Activated CD4-positive, CD25-positive, alpha-beta regulatory T cell (primary cell): Measurements from ENCODE around the gene APLN.

Experiments
- DNase-seq, 4 experiments: peaks; one replicate each; lab custom pipeline; 2025; lab: John Stamatoyannopoulos, UW

Gene APLN

GRCh38 chrX:129659861-129660260, 5.1 kb upstream of the APLN start:
- DNase-seq = no peak

DNA sequence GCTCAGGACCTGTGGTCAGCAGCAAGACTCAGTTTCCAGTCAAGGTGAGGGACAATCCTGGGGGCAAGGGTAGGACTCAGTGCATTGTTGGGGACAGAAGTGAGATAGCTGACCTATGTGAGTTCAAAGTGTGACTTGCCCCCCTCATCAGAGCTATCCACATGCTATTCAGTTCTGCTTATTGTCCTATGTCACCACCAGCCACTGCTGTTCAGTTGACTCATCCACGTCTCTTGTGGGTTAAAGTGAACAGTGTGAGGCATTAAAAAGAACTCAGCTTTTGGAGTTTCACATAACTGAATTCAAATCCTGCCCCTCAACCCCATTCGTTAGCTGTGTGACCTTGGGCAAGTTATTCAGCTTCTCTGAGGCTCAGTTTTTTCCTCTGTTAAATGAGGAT, 4.4 kb upstream of the APLN start:
- no peak for DNase-seq

DNA sequence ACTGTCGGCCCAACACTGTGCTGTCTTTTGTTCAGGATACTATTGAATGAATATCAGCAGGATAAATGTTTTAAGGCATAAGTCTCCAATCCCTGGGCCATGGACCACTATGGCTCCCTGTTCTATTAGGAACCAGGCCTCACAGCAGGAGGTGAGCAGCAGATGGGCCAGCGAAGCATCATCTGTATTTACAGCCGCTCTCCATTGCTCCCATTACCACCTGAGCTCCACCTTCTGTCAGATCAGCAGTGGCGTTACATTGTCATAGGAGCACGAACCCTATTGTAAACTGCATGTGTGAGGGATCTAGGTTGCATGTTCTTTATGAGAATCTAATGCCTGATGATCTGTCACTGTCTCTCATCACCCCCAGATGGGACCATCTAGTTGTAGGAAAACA, 3.7 kb upstream of the APLN start:
- DNase-seq = no peak

- no peak for DNase-seq
Measured at GRCh38 chrX:129655547-129656249, 942 bp upstream of the APLN start.

- peak in 2 of 4 experiments; percentile 1 for DNase-seq
Measured at GRCh38 chrX:129653971-129654651, 645 bp downstream of the APLN start.

- DNase-seq = no peak
Measured at GRCh38 chrX:129653181-129653970, 1.4 kb downstream of the APLN start.

DNA sequence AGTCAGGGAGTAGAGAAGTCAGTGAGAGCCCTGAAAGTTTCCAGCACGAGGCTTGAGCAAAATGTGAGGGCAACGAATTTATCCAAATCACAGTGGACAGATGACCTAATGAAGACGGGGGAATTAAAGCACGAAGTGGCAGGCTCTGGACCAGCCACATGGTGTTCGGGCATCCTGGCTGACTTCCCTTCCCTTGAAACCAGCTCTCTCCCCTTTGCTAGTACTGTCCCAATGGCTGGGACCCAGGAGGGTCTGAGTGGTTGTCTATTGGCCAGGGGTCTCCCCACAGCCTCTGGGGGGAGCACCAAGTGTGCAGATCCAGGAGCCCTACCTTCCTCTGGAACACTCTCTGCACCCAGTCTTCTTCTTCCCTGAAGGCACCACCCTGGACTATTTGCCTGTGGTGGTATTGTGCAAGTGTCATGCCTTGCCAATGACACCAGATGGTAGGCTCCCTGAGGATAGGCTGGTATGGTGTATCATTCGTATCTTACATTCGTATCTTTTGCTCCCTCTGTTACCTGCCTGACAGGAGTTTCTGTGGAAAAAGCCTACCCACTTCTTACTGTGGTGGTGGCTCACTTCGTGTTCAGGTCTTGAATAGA, 2.1 kb downstream of the APLN start:
- DNase-seq = no peak

DNA sequence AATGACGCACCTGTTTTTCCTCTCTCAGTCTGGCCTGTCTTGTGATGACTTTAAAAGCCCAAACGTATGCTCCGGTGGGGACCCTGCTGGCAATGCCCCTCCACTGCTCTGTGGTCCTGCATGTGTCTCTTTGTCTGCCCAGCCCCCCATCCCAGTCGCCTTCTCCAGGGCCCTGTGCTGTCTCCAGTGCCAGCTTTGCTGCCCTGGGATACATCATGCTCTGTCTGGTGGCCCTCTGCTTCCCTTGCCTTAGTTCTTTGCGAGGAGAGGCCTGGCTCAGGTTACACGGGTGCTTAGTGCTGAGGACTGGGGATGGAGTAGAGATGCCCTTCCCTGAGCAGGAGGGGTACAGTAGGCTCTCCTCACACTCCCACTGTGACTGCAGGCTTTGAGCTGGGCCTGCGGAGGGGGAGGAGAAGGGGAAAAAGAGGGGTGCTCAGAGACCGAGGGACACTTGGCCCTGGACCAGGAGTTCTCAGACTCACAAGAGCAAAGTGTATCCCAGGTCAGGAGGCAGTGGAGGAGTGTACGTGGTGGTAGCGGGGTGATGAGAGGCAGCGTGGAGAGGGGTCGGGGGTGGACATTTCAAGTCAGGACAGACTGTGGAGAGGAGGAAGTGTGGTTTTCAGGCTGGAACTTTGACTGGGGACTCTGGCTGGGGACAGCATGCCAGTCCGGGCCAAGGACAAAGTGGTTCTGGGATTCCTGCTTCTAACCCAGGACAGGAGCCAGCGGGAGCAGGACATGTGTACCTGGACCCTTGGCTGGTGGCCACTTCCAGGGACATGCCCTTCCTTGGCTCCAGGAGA, 2.8 kb downstream of the APLN start:
- DNase-seq = no peak

GRCh38 chrX:129650821-129651510, 3.8 kb downstream of the APLN start:
- DNase-seq = no peak

DNA sequence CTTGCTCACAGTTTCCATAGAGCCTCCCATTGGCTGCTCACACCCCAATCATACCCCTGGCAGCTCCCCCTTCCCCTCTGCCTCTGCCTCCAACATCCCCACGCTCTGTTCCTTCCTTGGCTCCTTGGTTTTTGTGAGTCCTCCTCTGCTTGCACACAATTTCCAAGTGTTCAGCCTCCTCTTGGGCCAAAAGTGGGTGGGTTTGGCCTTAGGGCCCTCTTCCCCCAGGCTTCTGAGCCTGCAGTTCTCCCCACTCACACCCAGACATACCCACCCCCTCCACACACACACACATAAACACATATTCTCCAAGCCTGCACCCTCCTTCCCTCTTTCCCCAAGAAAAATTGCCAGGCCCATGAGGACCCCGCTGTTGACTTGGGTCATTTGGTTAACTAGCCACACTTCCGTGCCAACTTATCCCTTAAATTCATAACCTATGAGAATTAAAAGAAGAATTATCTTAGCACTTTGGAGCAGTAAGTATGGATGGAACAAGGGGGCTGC, 4.5 kb downstream of the APLN start:
- DNase-seq = no peak

DNA sequence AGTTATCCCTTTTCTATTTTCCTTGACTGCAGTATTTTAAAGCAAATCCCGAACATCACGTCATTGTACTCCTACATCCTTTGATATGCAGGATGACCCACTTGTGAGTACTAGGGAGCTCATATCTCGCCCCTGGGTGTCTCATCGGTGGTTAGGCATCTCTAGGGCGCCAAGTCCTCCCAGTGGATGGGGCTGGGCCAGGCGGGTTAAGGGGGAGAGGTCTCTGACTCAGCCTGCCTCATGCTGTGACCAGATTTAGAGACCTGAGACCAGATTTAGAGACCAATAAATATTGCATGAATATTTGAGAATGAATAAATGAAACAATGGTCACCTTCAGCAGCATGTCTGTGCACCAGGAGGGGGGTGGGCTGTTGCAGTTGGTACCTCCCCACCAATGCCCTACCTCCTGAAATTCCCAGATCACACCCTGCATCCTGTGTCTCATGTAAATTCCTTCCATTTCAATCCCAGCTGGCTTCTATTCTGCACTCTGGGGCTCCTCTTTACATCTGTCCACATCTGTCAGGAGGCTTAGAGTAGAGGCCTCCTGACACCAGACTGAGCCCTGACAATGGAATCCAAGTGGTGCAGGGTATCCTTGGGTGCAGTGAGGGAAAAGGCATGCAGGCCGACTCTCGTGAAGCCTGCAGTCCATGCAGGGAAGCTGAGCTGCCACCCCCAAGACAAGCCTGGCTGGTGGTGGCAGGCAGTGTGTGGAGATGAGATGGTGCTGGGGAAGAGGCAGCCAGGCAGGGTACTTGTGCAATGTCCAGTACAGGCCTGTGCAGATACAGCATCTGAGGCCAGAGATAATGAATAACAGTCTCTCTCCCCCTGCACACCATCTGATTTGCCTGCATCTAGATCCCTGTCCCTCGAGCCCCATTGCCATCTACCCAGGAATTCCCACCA, 5.2 kb downstream of the APLN start:
- no peak for DNase-seq

DNA sequence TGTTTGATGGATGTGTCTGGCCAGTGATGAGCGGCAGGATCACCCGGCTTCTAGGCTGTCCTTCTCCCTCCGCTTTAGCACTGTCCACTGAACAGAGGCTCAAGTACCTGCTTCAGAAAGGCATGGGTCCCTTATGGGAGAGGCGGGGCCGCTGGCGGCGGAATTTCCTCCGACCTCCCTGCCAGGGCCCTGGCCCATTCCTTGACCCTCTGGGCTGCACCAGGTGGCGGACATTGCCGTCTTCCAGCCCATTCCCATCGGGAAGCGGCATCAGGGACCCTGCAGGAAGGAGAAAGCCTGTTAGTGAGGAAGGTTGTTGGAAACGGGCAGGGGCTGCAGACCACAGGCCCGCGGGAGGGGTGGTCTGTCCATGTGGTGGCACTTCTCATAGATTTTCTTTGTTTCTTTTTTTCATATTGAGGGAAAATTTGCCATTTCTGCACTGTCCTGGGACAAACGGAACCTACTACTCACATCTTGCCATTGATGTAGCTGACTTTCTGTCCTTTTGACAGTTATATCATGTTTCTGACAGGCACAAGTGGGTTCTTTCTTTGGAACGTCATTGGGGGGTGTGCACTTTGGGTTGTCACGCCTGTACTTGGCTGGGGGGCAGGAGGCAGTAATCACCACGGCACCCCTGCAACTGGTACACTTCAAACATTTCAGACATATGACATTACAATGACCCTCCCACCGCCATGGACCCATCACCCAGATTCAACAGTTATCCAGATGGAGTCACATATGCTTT, 6.1 kb downstream of the APLN start:
- no peak for DNase-seq

GRCh38 chrX:129647418-129648410, 7.0 kb downstream of the APLN start:
- DNase-seq = no peak

DNA sequence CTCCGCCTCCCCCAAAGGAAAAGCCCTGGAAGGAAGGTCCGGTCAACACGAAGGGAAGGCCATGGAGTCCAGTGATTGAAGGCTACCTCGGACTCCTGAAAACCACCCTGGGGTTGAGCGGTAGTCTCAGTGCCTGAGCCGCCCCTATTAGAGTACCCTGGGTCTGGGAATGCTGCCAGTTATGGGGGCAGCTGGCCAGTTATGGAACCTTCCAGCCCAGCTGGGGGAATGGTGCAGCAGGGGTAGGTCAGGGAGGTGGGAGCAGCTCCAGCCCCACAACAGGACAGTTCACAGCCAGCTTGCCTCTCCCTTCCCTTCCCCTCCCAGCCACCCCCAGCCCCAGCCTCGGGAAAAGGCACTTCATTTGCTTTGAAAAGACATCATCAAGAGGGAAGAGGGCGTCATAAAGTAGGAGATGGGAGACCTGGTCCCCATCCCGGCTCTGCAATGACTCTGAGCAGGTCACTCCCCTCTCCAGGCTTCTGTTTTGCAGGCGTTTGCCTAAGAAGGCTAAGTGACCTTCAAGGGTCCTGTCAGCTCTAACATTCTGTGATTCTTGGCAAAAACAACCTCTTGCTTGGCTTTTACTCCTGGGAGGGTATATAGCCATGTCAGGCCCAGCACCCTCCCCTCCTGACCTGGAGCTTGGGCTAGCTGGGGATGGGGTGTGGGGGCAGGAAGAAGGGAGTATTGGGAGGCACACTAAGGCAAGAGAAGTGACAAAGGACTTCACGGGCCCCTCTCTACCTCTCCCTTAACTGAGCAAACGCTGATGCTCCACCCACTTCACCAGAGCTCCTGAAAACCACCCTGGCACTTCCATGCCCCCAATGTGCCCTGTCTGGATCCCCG, 8.0 kb downstream of the APLN start:
- no peak for DNase-seq

- no peak for DNase-seq
Measured at GRCh38 chrX:129642641-129643040, 12.1 kb downstream of the APLN start.

DNA sequence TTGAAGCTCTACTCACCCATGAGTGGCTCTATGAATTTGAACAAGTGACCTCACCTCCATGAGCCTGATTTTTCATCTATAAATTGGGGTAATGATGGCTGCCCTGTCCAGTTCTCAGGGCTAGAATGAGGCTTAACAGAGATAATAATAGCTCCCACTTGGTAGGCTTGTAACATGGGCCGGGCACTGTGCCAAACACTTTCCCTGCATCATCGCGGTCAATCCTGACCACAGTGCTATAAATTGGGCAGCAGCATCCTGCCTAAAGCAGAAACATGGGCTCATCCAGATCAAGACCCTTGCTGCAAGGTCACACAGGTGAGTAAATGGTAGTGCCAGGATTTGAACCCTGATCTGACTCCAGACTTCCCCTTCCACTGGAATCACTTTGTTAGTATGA, 12.8 kb downstream of the APLN start:
- DNase-seq = no peak

DNA sequence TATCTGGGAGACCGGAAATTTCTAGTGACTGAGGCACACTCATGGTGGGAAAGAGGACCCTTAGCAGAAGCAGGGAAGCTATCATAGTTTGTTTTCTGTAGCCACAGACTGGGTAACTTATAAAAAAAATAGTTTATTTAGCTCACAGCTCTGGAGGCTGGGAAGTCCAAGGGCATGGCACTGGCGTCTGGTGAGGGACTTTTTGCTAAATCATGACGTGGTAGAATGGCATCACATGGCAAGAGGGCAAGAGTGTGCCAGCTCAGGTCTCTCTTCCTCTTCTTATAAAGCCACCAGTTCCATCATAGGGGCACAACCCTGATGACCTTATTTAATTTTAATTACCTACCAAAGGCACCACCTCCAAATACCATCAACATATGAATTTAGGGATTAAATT, 13.3 kb downstream of the APLN start:
- no peak for DNase-seq
